A549 (cell line): ENCODE results near the gene TSPAN4. TPM values are rescaled to one million over a fixed set of nuclear protein-coding genes. Genes with fewer than 3 reads are reported as not detected.

Experiments used
- ATAC-seq, 2 experiments: fragments of 200-7000 bp in 1 of 2; fragments of >200 bp in 1 of 2; cut with Nextera tagmentation in 1 of 2; cut with Tn5 transposase in 1 of 2; 3 replicates each; pipeline versions ENCODE4 v1.8.0 to v1.9.1; 2018 to 2020; ENCODE audit warnings: mild to moderate bottlenecking in 1 of 2, moderate library complexity in 1 of 2
- CTCF ChIA-PET: fragments of 300-600 bp; sonication (Branson Sonifier 250); formaldehyde crosslinking; extraction: SDS; loops from one replicate; lab custom pipeline; 2021; ENCODE audit warnings: antibody characterized with exemption, inconsistent platforms; lab: Yijun Ruan, JAX
- POLR2A ChIA-PET: fragments of 350-600 bp; formaldehyde crosslinking; extraction: SDS; loops from one replicate; lab custom pipeline; 2021; ENCODE audit warnings: antibody characterized with exemption, inconsistent platforms; lab: Yijun Ruan, JAX
- DNase-seq, 2 experiments: peaks; one replicate each; pipeline versions ENCODE4 v3.0.0 to v3.0.0-alpha.2; 2011 to 2016; ENCODE audit warnings: low read depth in 1 of 2, low spot score in 1 of 2
- FAIRE-seq: peaks from 2 replicates; lab custom pipeline; 2011; peaks lifted over from hg19 to GRCh38; lab: Jason Lieb, UNC
- H3K27ac ChIP-seq, 2 experiments: fragments of >200 bp; sonication (Bioruptor Twin); formaldehyde crosslinking; 3 replicates each; pipeline ENCODE4 v1.5.1; 2016 to 2017
- H3K4me1 ChIP-seq: fragments of >200 bp; sonication (Bioruptor Twin); formaldehyde crosslinking; 3 replicates; pipeline ENCODE4 v1.6.1; 2016
- H3K4me2 ChIP-seq: fragments of >200 bp; sonication (Bioruptor Twin); formaldehyde crosslinking; 3 replicates; pipeline ENCODE4 v1.6.1; 2016
- H3K4me3 ChIP-seq: fragments of >200 bp; sonication (Bioruptor Twin); formaldehyde crosslinking; 3 replicates; pipeline ENCODE4 v1.5.1; 2016
- H3K9me3 ChIP-seq: fragments of >200 bp; sonication (Bioruptor Twin); formaldehyde crosslinking; 3 replicates; pipeline ENCODE4 v1.6.1; 2016
- BCL3 ChIP-seq: fragments of >200 bp; sonication (Bioruptor Twin); formaldehyde crosslinking; IDR thresholded peaks from 3 replicates; pipeline ENCODE4 v1.6.1; 2016
- CEBPB ChIP-seq, 2 experiments: fragments of >200 bp in 1 of 2; sonication (Bioruptor Twin) in 1 of 2; formaldehyde crosslinking in 1 of 2; IDR thresholded peaks; 2 replicates each; pipeline ENCODE4 v1.6.1; 2012 to 2016
- EP300 ChIP-seq, 2 experiments: fragments of >200 bp; sonication (Bioruptor Twin); formaldehyde crosslinking; IDR thresholded peaks; 2 replicates in 1 of 2; 3 replicates in 1 of 2; pipeline ENCODE4 v1.6.1; 2016 to 2017
- ESRRA ChIP-seq: fragments of 150-350 bp; IDR thresholded peaks from 2 replicates; pipeline ENCODE4 v1.6.1; 2014; ENCODE audit warnings: mild to moderate bottlenecking, low read length, borderline replicate concordance
- FOXS1 ChIP-seq: fragments of 250-450 bp; sonication (Bioruptor Pico); IDR thresholded peaks from 2 replicates; pipeline ENCODE4 v1.5.0; 2020; ENCODE audit warnings: mild to moderate bottlenecking, moderate library complexity
- GATA3 ChIP-seq: IDR thresholded peaks from 2 replicates; pipeline ENCODE4 v1.6.1; 2012; ENCODE audit warnings: borderline replicate concordance
- HDAC2 ChIP-seq: fragments of 200-600 bp; sonication (generic); IDR thresholded peaks from 2 replicates; pipeline ENCODE4 v1.6.1; 2016
- HES2 ChIP-seq: fragments of >200 bp; sonication (Bioruptor Twin); formaldehyde crosslinking; IDR thresholded peaks from 2 replicates; pipeline ENCODE4 v1.6.1; 2016
- HEYL ChIP-seq: fragments of 250-450 bp; sonication (Bioruptor Pico); IDR thresholded peaks from 2 replicates; pipeline ENCODE4 v1.8.0; 2021; ENCODE audit warnings: mild to moderate bottlenecking, moderate library complexity
- HOXA7 ChIP-seq: fragments of 250-450 bp; sonication (Bioruptor Pico); IDR thresholded peaks from 2 replicates; pipeline ENCODE4 v1.5.0; 2020; ENCODE audit warnings: mild to moderate bottlenecking, moderate library complexity
- HOXB5 ChIP-seq: fragments of 250-450 bp; sonication (Bioruptor Pico); IDR thresholded peaks from 2 replicates; pipeline ENCODE4 v1.5.0; 2020; ENCODE audit warnings: mild to moderate bottlenecking, moderate library complexity
- JUN ChIP-seq, 2 experiments: fragments of >200 bp; sonication (Bioruptor Twin); formaldehyde crosslinking; IDR thresholded peaks; 2 replicates in 1 of 2; 3 replicates in 1 of 2; pipeline ENCODE4 v1.6.1; 2016 to 2017
- JUNB ChIP-seq: fragments of >200 bp; sonication (Bioruptor Twin); formaldehyde crosslinking; IDR thresholded peaks from 2 replicates; pipeline ENCODE4 v1.6.1; 2016
- KDM1A ChIP-seq: fragments of 200-600 bp; sonication (generic); IDR thresholded peaks from 2 replicates; pipeline ENCODE4 v1.6.1; 2016; ENCODE audit warnings: low read depth, mild to moderate bottlenecking
- MYC ChIP-seq: IDR thresholded peaks from 2 replicates; pipeline ENCODE4 v1.6.1; 2012; ENCODE audit warnings: mild to moderate bottlenecking, inconsistent platforms, low read length, improper control_type of control experiment, borderline replicate concordance
- NPAS2 ChIP-seq: fragments of 250-450 bp; sonication (Bioruptor Pico); IDR thresholded peaks from 2 replicates; pipeline ENCODE4 v1.8.0; 2022; ENCODE audit warnings: mild to moderate bottlenecking, moderate library complexity, borderline replicate concordance
- PHF8 ChIP-seq: fragments of 200-600 bp; sonication (generic); IDR thresholded peaks from 2 replicates; pipeline ENCODE4 v1.6.1; 2016; ENCODE audit warnings: low read depth, mild to moderate bottlenecking, antibody characterized with exemption, moderate library complexity, borderline replicate concordance
- POLR2A ChIP-seq: IDR thresholded peaks from 2 replicates; pipeline ENCODE4 v1.6.1; 2012; ENCODE audit warnings: mild to moderate bottlenecking, low read length
- POLR2AphosphoS2 ChIP-seq: conservative IDR thresholded peaks from 2 replicates; pipeline ENCODE4 v1.6.1; 2012; ENCODE audit warnings: low read length, improper control_type of control experiment, inconsistent platforms
- RAD21 ChIP-seq, 2 experiments: fragments of >200 bp in 1 of 2; sonication (Bioruptor Twin) in 1 of 2; formaldehyde crosslinking in 1 of 2; IDR thresholded peaks in 1 of 2; conservative IDR thresholded peaks in 1 of 2; 2 replicates in 1 of 2; 3 replicates in 1 of 2; pipeline ENCODE4 v1.6.1; 2012 to 2018; ENCODE audit warnings: inconsistent platforms in 1 of 2
- RARB ChIP-seq: fragments of 250-450 bp; sonication (Bioruptor Pico); IDR thresholded peaks from 2 replicates; pipeline ENCODE4 v1.8.0; 2021; ENCODE audit warnings: mild to moderate bottlenecking, moderate library complexity
- RFX5 ChIP-seq: fragments of 450-650 bp; IDR thresholded peaks from 2 replicates; pipeline ENCODE4 v1.7.1; 2014; ENCODE audit warnings: antibody characterized with exemption, mild to moderate bottlenecking, moderate library complexity
- RNF2 ChIP-seq: fragments of 200-600 bp; sonication (generic); IDR thresholded peaks from 2 replicates; pipeline ENCODE4 v1.6.1; 2016; ENCODE audit warnings: low read depth, mild to moderate bottlenecking, antibody characterized with exemption, moderate library complexity, borderline replicate concordance
- TFCP2L1 ChIP-seq: fragments of 250-450 bp; sonication (Bioruptor Pico); IDR thresholded peaks from 2 replicates; pipeline ENCODE4 v1.5.0; 2021; ENCODE audit warnings: mild to moderate bottlenecking
- ZNF302 ChIP-seq: fragments of 250-450 bp; sonication (Bioruptor Pico); IDR thresholded peaks from 2 replicates; pipeline ENCODE4 v1.9.0; 2021; ENCODE audit warnings: inconsistent platforms, mild to moderate bottlenecking, moderate library complexity
- WGBS: methylation state at CpG from one replicate; pipeline ENCODE4 v1.1.6; 2017; ENCODE audit errors: missing lambda C conversion rate; 5-methylcytosine and 5-hydroxymethylcytosine counted together
- polyA plus RNA-seq, 4 experiments: library from polyadenylated mRNA; depleted of rRNA in 3 of 4; stranded (reverse); fragments of >200 nt; fragmentation: RNase III in 1 of 4; extraction: RNeasy Plus Mini Kit Qiagen cat#74134 plus additional on column Dnase treatment in 1 of 4; gene quantifications; 2 replicates in 3 of 4; 3 replicates in 1 of 4; pipeline ENCODE4 v1.2.3, GENCODE V29; 2011 to 2017
- TF ChIP-seq, protein P1 (sequence below): fragments of 250-450 bp; sonication (Bioruptor Pico); IDR thresholded peaks from 2 replicates; pipeline ENCODE4 v1.5.0; 2020; ENCODE audit warnings: low read depth, mild to moderate bottlenecking, moderate library complexity
- TF ChIP-seq, protein P2 (sequence below): IDR thresholded peaks from 2 replicates; pipeline ENCODE4 v1.6.1; 2012

Gene TSPAN4
- polyA plus RNA-seq, 2 of the 4 experiments (the other 2 are of a cell fraction): 83.5 to 145 TPM

- no peak for TF ChIP-seq ZNF302 (CRISPR knock-in tag)
- no peak for TF ChIP-seq JUN (IDR thresholded peaks at IDR 0.05)
- TF ChIP-seq HOXA7 (CRISPR knock-in tag): no peak
Observed at GRCh38 chr11:848380-848931, 5.8 kb downstream of the TSPAN4 start (continued).

GRCh38 chr11:849104-849824, 6.6 kb downstream of the TSPAN4 start:
- no peak overlapping the region for H3K4me3 ChIP-seq
- ChIA-PET CTCF (interaction anchor here (0.6 to 5.4 kb wide), 16 partner anchors 7 to 659 kb away, joined by 3 to 40 read pairs (median 4); no protein-coding TSS in a partner anchor), POLR2A (no interaction called here)
- no peaks in the 10 kb centered on the region for H3K9me3 ChIP-seq
- no peak overlapping the region for H3K4me2 ChIP-seq
- TF ChIP-seq ESRRA (no peak), JUNB (no peak), RFX5 (no peak), HOXB5 (no peak), GATA3 (no peak), PHF8 (no peak), MYC (no peak), POLR2AphosphoS2 (no peak), FOXS1 (CRISPR knock-in tag) (no peak), HDAC2 (no peak), EP300 (IDR thresholded peaks at IDR 0.05) (no peak), RARB (CRISPR knock-in tag) (no peak), CEBPB (IDR thresholded peaks at IDR 0.05) (no peak), POLR2A (no peak), KDM1A (no peak), HES2 (no peak), TFCP2L1 (CRISPR knock-in tag) (no peak)
- FAIRE-seq: no peak
- no peak overlapping the region; a peak in 1 of 6 replicates for H3K27ac ChIP-seq
- 95% methylated on average over 28 of the region's 71 CpGs for WGBS
- no peak for DNase-seq
- ATAC-seq: no peak
- peaks cover 67% of the 10 kb centered on the region for H3K4me1 ChIP-seq

- Histone ChIP-seq H3K9me3 (no peaks in the 10 kb centered on the region), H3K4me2 (no peak overlapping the region), H3K27ac (no peak overlapping the region), H3K4me3 (no peak overlapping the region), H3K4me1 (peaks cover 63% of the 10 kb centered on the region)
- 95% methylated on average over 87 of the region's 97 CpGs for WGBS
- POLR2A ChIA-PET: interaction anchor here (1.5 kb wide), 1 partner anchor 10 kb away, joined by 7 read pairs; no protein-coding TSS in a partner anchor
- CTCF ChIA-PET: interaction anchor here (1.5 to 5.4 kb wide), 4 partner anchors 11 to 201 kb away, joined by 9 to 40 read pairs (median 28); no protein-coding TSS in a partner anchor
- no peak for DNase-seq
- FAIRE-seq: no peak
- TF ChIP-seq HDAC2: no peak
- no peak for TF ChIP-seq RNF2
- TF ChIP-seq, protein P1, sequence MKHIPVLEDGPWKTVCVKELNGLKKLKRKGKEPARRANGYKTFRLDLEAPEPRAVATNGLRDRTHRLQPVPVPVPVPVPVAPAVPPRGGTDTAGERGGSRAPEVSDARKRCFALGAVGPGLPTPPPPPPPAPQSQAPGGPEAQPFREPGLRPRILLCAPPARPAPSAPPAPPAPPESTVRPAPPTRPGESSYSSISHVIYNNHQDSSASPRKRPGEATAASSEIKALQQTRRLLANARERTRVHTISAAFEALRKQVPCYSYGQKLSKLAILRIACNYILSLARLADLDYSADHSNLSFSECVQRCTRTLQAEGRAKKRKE: no peak
- TF ChIP-seq FOXS1 (CRISPR knock-in tag): no peak
- no peak for TF ChIP-seq POLR2AphosphoS2
- no peak for TF ChIP-seq BCL3
- TF ChIP-seq, protein P2, sequence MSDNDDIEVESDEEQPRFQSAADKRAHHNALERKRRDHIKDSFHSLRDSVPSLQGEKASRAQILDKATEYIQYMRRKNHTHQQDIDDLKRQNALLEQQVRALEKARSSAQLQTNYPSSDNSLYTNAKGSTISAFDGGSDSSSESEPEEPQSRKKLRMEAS: no peak
- TF ChIP-seq NPAS2 (CRISPR knock-in tag): no peak
- TF ChIP-seq KDM1A: no peak
- no peak for TF ChIP-seq HEYL (CRISPR knock-in tag)
- no peak for TF ChIP-seq EP300 (IDR thresholded peaks at IDR 0.05)
- no peak for TF ChIP-seq RAD21 (conservative IDR thresholded peaks at IDR 0.05 in 1 of 2, IDR thresholded peaks at IDR 0.05 in 1 of 2)
- ATAC-seq: no peak
Observed at GRCh38 chr11:849951-850774, 7.5 kb downstream of the TSPAN4 start.
